GM08714 (cell line): Measurements from ENCODE around the gene EZR.
"Not testable (repeated sequence)": the region's sequence is repeated elsewhere in the genome, so short reads cannot be mapped to it uniquely, and the experiment has no call there.

Experiments
- H3K4me3 ChIP-seq: fragments of 200-500 bp; sonication (Bioruptor generic); 2 replicates; pipeline ENCODE4 v1.5.1; 2014; ENCODE audit warnings: mild to moderate bottlenecking, low read length, inconsistent platforms
- ZNF274 ChIP-seq: IDR thresholded peaks from 2 replicates; pipeline ENCODE4 v1.6.1; 2012; ENCODE audit warnings: mild to moderate bottlenecking, low read depth, low read length

Gene EZR

DNA sequence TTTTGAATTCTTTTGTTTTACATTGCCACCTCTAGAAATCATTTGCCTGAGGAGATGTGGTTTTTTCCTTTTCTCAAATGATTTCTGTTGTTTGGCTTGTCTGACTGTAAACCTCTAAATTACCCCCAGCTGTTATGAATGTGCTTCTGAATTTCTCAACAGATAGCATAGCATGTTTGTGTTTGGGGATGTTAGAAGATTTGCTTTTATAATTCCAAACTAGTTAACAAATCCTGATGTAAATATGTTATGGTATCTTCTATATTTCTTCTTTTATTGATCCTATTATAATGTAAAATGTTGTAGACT, 31.6 kb upstream of the EZR start:
- no peak for TF ChIP-seq ZNF274
- no peak overlapping the region for H3K4me3 ChIP-seq

DNA sequence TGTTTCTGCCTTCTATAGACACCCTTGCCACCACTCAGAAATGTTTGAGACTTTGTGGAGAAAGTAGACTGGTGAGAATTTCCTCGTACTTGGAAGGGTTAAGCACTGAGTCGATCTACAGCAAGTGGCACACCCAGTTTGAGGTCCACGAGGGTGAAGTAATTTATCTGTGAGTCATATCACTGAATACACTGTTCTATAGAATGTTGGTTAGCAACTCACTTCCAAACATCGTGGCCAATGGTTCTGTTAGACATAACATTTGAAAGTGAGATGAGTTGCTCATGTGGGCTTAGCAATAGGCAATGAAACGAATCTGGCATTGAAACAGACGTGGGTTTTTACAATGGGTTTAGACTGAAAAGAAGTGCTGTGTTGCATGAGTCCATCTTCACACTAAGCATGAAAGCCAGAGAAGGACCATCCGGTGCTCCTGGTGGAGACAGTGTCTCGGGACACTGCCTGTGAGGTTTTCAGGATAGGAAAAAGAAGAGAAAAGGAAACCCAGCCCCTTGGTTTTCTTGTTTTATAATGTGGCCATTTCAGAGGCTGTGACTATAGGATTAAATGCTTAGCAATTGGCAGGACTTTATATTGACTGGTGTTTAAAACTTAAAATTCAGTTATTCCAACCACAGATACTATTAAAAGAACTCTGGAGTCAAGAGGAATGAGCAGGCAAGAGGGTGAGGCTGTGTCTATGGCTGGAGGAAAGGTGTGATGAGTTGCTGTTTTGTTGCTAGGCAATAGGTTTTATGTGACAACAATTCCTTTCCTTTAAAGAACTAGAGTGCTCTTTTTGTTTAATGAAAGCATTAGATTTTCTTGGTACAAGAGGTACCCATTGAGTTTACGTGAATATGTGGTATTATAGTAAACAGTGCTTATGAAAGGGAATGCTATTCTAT, 31.0 kb upstream of the EZR start:
- H3K4me3 ChIP-seq = no peak overlapping the region
- no peak for TF ChIP-seq ZNF274

DNA sequence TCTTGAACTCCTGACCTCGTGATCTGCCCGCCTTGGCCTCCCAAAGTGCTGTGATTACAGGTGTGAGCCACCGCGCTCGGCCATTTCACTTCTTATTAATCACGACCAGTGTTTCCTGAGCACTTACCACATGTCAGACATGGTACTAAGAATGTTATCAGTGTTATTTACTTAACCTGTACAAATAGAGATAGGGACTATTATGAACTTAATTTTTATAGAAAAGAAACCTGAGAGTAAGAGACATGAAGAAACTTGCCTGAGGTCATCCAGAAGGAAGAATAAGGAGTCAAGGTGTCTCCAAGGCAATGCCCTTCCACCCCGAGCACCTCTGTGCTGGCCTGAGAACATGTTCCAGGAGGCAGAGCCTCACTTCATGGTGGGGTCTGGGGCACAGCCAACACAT, 29.3 kb upstream of the EZR start:
- TF ChIP-seq ZNF274 = no peak

DNA sequence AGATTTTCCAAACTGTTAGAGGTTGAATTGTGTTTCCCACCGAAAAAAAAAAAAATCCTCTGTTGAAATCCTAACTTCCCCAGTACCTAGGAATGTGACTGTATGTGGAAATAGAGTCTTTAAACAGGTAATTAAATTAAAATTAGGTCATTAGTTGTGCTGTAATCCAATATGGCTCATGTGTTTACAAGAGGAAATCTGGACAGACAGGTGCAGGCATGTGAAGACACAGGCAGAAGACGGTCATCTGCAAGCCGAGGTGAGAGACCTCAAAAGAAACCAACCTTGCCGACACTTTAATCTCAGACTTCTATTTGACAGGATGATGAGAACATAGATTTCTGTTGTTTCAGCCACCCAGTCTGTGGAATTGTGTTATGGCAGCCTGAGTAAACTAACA, 28.6 kb upstream of the EZR start:
- TF ChIP-seq ZNF274 = no peak
- no peak overlapping the region for H3K4me3 ChIP-seq

More for the DNA sequence above, 29.3 kb upstream of the EZR start:
- no peak overlapping the region for H3K4me3 ChIP-seq

DNA sequence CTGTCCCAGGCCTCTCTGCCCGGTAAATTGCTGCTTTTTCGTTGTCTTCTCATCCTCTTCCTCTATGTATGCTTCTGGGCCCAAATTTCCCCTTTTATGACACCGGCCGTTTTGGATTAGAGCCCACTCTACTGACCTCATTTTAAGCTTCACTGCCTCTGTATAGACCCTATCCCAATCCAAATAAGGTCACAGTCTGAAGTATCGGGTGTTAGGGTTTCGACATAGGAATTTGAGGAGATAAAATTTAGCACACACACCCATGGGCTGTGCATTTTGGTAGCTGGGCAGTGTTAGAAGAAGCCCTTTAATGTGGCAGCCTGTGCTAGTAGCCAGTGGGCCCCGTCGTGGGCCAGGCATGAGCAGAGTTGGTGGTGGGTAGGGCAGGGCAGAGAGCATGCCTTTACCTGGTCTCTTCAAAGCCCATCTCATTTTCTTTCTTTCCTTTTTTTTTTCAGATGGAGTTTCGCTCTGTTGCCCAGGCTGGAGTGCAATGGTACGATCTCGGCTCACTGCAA, 27.9 kb upstream of the EZR start:
- TF ChIP-seq ZNF274 = no peak

DNA sequence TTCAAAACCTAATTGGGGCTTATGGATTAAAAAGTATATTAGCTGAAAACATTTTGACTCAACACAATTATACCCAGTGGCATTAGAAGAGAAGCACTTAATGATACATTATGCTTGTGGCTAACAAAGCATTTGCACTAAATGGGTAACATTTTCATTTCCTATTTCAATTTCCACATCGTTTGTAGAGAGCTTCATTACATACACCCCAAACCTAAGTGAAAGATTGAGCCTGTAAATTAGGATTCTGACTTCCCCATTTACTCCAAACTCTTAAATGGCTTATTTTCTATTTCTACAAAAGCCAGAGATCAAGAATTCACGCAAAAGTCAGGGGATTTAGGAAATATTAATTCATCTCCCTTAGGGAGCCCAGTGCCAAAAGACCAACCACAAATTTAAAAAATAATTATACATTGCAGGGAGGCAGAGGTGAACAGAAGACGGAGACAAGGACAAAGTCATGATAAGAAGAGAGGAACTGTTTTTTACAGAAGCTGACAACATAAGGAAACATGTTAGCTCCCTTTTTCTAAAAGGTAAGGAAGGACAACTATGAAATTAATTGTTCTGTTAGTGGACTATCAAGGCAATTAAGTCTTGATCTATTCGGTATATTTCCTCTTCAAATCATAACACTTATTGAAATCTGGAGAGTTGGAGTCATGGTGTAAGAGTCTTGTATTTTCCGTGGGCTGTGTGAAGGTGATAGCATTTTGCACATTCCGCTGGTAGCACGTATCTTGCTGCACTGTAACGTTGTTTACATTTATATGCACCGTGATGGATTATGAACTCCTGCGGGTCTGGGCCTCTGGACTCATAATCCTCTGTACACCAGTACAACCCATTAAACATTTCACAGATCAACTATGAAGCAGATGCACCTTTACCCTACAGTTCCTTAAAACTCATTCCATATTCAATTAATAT, 24.8 kb upstream of the EZR start:
- no peak overlapping the region for H3K4me3 ChIP-seq
- TF ChIP-seq ZNF274 = no peak

More for the DNA sequence above, 27.9 kb upstream of the EZR start:
- no peak overlapping the region for H3K4me3 ChIP-seq

DNA sequence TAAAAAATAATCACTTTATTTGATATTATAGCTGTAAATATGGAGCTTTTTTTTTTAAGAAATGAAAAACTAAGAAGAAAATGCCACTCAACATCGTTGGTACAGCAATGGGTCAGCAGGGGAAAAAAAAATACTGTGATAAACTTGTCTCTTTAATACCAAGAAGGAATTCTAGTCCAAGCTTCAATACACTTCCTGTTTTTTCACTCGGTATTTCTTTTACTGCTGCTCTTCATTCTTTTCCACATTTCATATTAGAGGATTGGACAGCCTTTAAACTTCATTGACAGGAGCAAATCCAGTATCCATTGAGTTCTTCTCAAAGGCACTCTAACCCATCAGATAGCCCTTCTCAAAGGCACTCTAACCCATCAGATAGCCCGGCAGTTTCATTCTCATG, 22.2 kb upstream of the EZR start:
- no peak for TF ChIP-seq ZNF274
- no peak overlapping the region for H3K4me3 ChIP-seq

DNA sequence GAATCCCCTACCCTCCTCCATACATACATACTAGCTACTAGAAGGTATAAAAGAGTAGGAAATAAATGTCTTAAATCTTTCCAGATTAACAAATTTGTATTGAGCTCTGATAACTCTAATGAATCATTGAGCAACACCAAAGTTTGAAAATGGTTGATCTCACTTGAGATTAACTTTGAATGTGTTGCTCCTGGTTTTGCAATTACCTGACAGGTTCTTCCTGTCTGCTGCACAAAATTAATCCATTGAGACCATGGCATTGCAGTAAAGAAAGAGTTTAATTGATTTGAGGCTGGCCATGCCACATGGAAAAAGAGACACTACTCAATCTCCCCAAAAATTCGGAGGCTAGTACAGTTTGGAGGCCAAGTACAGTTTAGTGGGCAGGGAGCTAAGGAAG, 21.3 kb upstream of the EZR start:
- no peak for TF ChIP-seq ZNF274
- H3K4me3 ChIP-seq = no peak overlapping the region

DNA sequence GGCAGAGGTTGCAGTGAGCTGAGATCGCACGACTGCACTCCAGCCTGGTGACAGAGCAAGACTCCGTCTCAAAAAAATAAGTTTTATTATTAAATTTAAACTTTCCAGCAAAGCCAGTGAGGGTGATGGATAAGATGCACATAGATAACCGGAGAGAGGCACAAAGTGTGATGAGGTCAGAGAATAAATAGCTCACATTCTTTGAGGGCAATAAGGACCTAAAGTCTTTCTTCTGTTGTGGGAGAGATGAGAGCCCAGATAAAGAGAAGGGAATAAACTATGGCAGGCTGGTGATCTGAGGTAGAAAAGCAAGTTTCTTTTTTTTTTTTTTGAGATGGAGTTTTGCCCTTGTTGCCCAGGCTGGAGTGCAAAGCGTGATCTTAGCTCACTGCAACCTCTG, 20.6 kb upstream of the EZR start:
- H3K4me3 ChIP-seq = no peak overlapping the region
- TF ChIP-seq ZNF274 = no peak

DNA sequence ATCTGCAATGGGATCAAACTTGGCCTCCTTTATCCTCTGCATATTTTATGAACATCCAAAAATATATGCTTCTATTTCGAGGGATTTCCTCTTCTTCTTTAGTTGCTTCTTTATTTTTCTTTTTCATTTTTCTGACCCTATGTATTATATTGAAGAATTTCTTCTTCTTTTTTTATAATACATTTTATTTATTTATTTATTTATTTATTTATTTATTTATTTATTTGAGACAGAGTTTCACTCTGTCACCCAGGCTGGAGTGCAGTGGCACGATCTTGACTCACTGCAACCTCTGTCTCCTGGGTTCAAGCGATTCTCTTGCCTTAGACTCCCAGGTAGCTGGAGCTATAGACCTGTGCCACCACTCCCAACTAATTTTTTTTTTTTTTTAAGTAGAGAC, 19.6 kb upstream of the EZR start:
- not testable (repeated sequence) for H3K4me3 ChIP-seq

DNA sequence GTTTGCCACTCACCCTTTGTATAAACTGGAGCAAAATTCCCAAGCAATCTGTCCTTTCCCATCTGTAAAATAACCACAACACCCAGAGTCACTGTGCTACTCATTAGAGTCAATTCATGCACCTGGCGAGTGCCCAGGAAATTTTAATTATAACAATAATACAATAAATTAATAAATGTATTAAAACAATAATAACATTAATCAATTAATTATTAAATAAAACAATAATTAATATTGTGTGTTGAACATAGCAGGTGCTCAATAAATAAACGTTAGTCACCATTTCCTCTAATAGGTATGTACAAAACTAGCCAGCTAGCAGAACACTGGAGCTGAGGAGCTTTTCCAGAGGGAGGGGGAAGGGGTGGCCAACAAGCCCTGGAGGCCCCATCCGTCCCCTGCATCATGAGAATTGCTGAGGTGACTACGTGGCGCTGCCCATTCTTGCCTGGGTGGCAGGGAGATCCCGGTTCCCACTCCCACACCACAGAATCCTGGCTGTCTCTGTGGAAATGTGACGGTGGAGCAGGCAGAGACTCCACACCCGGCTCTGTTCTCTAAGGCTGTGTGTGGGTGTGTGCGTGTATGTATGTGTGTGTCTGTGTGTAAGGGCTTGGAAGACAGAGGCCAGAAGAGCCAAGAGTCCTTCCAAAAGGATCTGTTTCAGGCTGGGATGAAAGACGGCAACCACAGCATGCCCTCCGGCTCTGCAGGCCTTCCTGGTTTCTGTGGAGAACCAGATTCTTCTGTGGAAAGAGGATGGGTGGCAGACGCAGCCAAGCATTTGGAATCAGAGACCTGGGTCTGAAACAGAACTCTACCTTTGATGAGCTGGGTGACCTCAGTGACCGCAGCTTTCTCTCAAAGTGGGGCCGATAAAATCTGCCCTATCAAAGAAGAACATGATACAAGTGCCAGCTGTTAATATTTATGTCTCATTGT, 18.8 kb upstream of the EZR start:
- H3K4me3 ChIP-seq = no peak overlapping the region
- no peak for TF ChIP-seq ZNF274

DNA sequence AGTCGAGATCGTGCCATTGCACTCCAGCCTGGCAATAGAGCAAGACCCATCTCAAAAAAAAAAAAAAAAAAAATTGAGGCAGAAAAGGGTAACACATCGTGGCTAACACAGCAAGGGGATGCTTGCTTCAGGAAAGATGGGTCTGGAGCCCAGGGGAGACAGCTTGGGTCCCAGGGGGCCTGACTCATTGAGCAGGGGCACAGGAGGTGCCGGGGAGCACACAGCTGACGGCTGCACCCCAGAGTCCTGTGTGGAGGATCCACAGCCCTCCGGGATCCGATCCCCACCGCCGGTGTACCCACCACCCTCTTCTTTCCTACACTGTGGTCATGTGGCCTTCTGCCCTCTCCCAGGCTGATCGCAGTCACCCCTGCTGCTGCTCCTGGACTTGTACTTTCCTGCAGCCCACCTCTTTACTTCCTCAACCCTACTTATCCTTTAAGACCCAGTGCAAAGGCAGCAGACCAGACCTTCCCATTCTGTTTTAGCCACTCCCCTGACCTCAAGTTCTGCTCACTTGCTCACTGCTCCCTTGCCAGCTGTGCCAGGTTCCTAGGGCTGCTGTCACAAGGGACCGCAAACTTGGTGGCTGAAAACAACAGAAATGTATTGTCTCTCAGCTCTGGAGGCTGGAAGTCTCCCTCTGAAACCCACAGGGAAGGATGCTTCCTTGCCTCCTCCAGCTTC, 17.6 kb upstream of the EZR start:
- TF ChIP-seq ZNF274 = no peak
- H3K4me3 ChIP-seq = no peak overlapping the region

DNA sequence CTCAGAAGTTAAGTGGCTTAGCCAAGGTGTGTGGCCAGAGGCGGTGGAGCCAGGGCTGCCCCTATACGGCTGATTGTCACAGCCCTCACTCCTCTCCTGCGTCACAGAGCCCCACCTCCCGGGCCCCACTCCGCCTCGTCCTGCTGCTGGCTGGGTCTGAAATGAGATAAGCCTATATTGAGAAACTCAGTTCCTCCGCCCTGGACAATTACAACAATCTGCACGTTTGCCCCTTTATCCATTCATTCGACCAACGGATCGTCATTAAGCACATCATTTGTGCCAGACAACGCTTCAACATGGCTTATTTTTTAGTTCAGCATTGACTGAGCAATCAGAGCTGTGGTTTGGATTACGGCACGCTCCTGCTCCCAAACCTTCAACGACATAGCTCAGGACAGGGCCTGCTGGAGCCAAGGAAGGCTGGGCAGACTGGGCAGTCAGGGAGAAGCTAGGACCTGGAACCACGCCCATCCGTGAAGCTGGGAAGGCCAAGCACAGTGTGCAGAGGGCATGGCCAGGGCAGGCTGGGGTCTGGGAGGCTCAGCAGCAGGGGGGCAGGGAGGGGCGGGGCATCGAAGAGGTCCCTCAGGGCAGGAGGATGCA, 16.6 kb upstream of the EZR start:
- no peak overlapping the region for H3K4me3 ChIP-seq
- TF ChIP-seq ZNF274 = no peak
